Endothelial cell of umbilical vein (primary cell): ENCODE measurements around the gene ZNG1B.

ENCODE experiments used
- EZH2 ChIP-seq: IDR thresholded peaks from 2 replicates; pipeline ENCODE4 v1.6.1; 2012; ENCODE audit warnings: borderline replicate concordance, low read depth, mild to moderate bottlenecking, moderate library complexity, low read length, inconsistent platforms; ENCODE audit not compliant: severe bottlenecking
- JUN ChIP-seq: IDR thresholded peaks from 2 replicates; pipeline ENCODE4 v1.6.1; 2011; ENCODE audit warnings: borderline replicate concordance, low read depth; ENCODE audit not compliant: insufficient read length, insufficient read depth
- POLR2A ChIP-seq: IDR thresholded peaks from 2 replicates; pipeline ENCODE4 v1.6.1; 2012; ENCODE audit warnings: low read depth, mild to moderate bottlenecking, control low read depth, low read length
- POLR2AphosphoS5 ChIP-seq: IDR thresholded peaks from 2 replicates; pipeline ENCODE4 v1.6.1; 2012; ENCODE audit warnings: low read depth, mild to moderate bottlenecking, control low read depth, low read length, moderate library complexity; ENCODE audit not compliant: insufficient read depth
- TF ChIP-seq, protein P1 (sequence below), 2 donors: IDR thresholded peaks; 1 replicate in 1 of 2; 2 replicates in 1 of 2; pipeline ENCODE4 v1.5.1; 2011; ENCODE audit warnings: low read length in 2 of 2, mild to moderate bottlenecking in 2 of 2, moderate library complexity in 2 of 2, control low read depth in 1 of 2, inconsistent platforms in 1 of 2, low read depth in 1 of 2; ENCODE audit not compliant: insufficient read depth in 1 of 2; ENCODE audit errors: extremely low read depth in 1 of 2

- TF ChIP-seq, protein P1, sequence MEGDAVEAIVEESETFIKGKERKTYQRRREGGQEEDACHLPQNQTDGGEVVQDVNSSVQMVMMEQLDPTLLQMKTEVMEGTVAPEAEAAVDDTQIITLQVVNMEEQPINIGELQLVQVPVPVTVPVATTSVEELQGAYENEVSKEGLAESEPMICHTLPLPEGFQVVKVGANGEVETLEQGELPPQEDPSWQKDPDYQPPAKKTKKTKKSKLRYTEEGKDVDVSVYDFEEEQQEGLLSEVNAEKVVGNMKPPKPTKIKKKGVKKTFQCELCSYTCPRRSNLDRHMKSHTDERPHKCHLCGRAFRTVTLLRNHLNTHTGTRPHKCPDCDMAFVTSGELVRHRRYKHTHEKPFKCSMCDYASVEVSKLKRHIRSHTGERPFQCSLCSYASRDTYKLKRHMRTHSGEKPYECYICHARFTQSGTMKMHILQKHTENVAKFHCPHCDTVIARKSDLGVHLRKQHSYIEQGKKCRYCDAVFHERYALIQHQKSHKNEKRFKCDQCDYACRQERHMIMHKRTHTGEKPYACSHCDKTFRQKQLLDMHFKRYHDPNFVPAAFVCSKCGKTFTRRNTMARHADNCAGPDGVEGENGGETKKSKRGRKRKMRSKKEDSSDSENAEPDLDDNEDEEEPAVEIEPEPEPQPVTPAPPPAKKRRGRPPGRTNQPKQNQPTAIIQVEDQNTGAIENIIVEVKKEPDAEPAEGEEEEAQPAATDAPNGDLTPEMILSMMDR (IDR thresholded peaks at IDR 0.05; ENCODE audit: extremely low read depth in 1 of 2, insufficient read depth in 1 of 2, low read depth in 1 of 2, low read length in 2 of 2): no peak
- TF ChIP-seq JUN (no peak), POLR2AphosphoS5 (no peak), EZH2 (no peak), POLR2A (no peak)
Observed at GRCh38 chr2:113406114-113406513, 31.4 kb upstream of the ZNG1B start.
